GM23338 (cell line): Measurements from ENCODE around the gene ADAM30. TPM values are rescaled to one million over a fixed set of nuclear protein-coding genes. Genes with fewer than 3 reads are reported as not detected.

Experiments used
- ATAC-seq: fragments of 200-7000 bp; cut with Tn5 transposase; 3 replicates; pipeline ENCODE4 v1.9.1; 2020
- DNase-seq: peaks from one replicate; pipeline ENCODE4 v3.0.0-alpha.2; 2015; ENCODE audit warnings: low spot score
- H2AFZ ChIP-seq: fragments of 200-600 bp; sonication (generic); 2 replicates; pipeline ENCODE4 v1.8.0; 2016; ENCODE audit warnings: antibody characterized with exemption, mild to moderate bottlenecking, moderate library complexity
- H3F3A ChIP-seq: fragments of 200-600 bp; sonication (generic); replicated peaks from 2 replicates; pipeline ENCODE4 v1.8.0; 2017; ENCODE audit warnings: antibody characterized with exemption, mixed run types, low read depth
- H3K27ac ChIP-seq: fragments of 200-600 bp; sonication (generic); 2 replicates; pipeline ENCODE4 v1.6.1; 2016; ENCODE audit warnings: low read depth
- H3K27me3 ChIP-seq: fragments of 200-600 bp; sonication (generic); 2 replicates; pipeline ENCODE4 v1.8.0; 2016; ENCODE audit warnings: mild to moderate bottlenecking, mixed run types, moderate library complexity; ENCODE audit not compliant: insufficient read depth
- H3K36me3 ChIP-seq: fragments of 200-600 bp; sonication (generic); 2 replicates; pipeline ENCODE4 v1.8.0; 2016; ENCODE audit warnings: mild to moderate bottlenecking; ENCODE audit not compliant: insufficient read depth
- H3K4me1 ChIP-seq: fragments of 200-600 bp; sonication (generic); 2 replicates; pipeline ENCODE4 v1.8.0; 2016; ENCODE audit warnings: mild to moderate bottlenecking, moderate library complexity; ENCODE audit not compliant: insufficient read depth
- H3K4me2 ChIP-seq: fragments of 200-600 bp; sonication (generic); 2 replicates; pipeline ENCODE4 v1.7.1; 2017; ENCODE audit warnings: mixed run types
- H3K4me3 ChIP-seq: fragments of 200-600 bp; sonication (generic); 2 replicates; pipeline ENCODE4 v1.6.1; 2016; ENCODE audit warnings: mixed run types
- H3K79me2 ChIP-seq: fragments of 200-600 bp; sonication (generic); replicated peaks from 2 replicates; pipeline ENCODE4 v1.8.0; 2017; ENCODE audit warnings: mild to moderate bottlenecking; ENCODE audit not compliant: insufficient read depth
- H3K9me2 ChIP-seq: fragments of 200-600 bp; sonication (generic); 2 replicates; pipeline ENCODE4 v1.8.0; 2017; ENCODE audit not compliant: insufficient read depth
- H4K20me1 ChIP-seq: fragments of 200-600 bp; sonication (generic); replicated peaks from 2 replicates; pipeline ENCODE4 v1.8.0; 2017; ENCODE audit warnings: mild to moderate bottlenecking; ENCODE audit not compliant: insufficient read depth
- H3K27ac Mint-ChIP-seq: 2 replicates; pipeline ENCODE4 v1.8.0; 2020; ENCODE audit warnings: inconsistent platforms, mild to moderate bottlenecking, moderate library complexity, mixed read lengths
- H3K27me3 Mint-ChIP-seq: 3 replicates; pipeline ENCODE4 v1.8.0; 2022; ENCODE audit warnings: low read depth, mild to moderate bottlenecking, moderate library complexity, mixed read lengths, inconsistent platforms; ENCODE audit not compliant: insufficient read depth, poor library complexity
- H3K36me3 Mint-ChIP-seq: 3 replicates; pipeline ENCODE4 v1.8.0; 2021; ENCODE audit warnings: low read depth, mild to moderate bottlenecking, inconsistent platforms, moderate library complexity, mixed read lengths
- H3K4me1 Mint-ChIP-seq: 3 replicates; pipeline ENCODE4 v1.8.0; 2020; ENCODE audit warnings: mild to moderate bottlenecking, inconsistent platforms, mixed read lengths
- H3K4me3 Mint-ChIP-seq: 3 replicates; pipeline ENCODE4 v1.8.0; 2021; ENCODE audit warnings: moderate library complexity, mild to moderate bottlenecking, inconsistent platforms, mixed read lengths
- H3K9me3 Mint-ChIP-seq: 3 replicates; pipeline ENCODE4 v1.8.0; 2020; ENCODE audit warnings: moderate library complexity, mild to moderate bottlenecking, inconsistent platforms, mixed read lengths
- CTCF ChIP-seq, 2 experiments: fragments of 200-600 bp in 1 of 2; sonication (generic) in 1 of 2; conservative IDR thresholded peaks; 2 replicates each; pipeline versions ENCODE4 v1.5.1 to v1.6.1; 2016 to 2017; ENCODE audit warnings: antibody characterized with exemption in 2 of 2, low read depth in 2 of 2, mild to moderate bottlenecking in 2 of 2, moderate library complexity in 1 of 2
- ETS1 ChIP-seq: IDR thresholded peaks from 2 replicates; pipeline ENCODE4 v1.6.1; 2016; ENCODE audit warnings: antibody characterized with exemption
- EZH2 ChIP-seq: fragments of 200-600 bp; sonication (generic); IDR thresholded peaks from one replicate; pipeline ENCODE4 v1.8.0; 2017; ENCODE audit warnings: antibody characterized with exemption, mild to moderate bottlenecking, low read depth; ENCODE audit not compliant: unreplicated experiment
- JUNB ChIP-seq: IDR thresholded peaks from one replicate; pipeline ENCODE4 v1.6.1; 2016; ENCODE audit warnings: antibody characterized with exemption; ENCODE audit not compliant: unreplicated experiment
- NANOG ChIP-seq: IDR thresholded peaks from 2 replicates; pipeline ENCODE4 v1.6.1; 2016; ENCODE audit warnings: antibody characterized with exemption, borderline replicate concordance
- POLR2AphosphoS5 ChIP-seq: IDR thresholded peaks from 2 replicates; pipeline ENCODE4 v1.6.1; 2016; ENCODE audit warnings: antibody characterized with exemption, low read depth
- STAT1 ChIP-seq: IDR thresholded peaks from one replicate; pipeline ENCODE4 v1.6.1; 2016; ENCODE audit warnings: antibody characterized with exemption; ENCODE audit not compliant: unreplicated experiment
- ZNF114 ChIP-seq: fragments of 250-450 bp; sonication (Bioruptor Pico); IDR thresholded peaks from 2 replicates; pipeline ENCODE4 v1.5.0; 2020; ENCODE audit warnings: mild to moderate bottlenecking, moderate library complexity
- ZNF331 ChIP-seq: fragments of 250-450 bp; sonication (Bioruptor Pico); IDR thresholded peaks from 2 replicates; pipeline ENCODE4 v1.5.0; 2020; ENCODE audit warnings: low read depth, mild to moderate bottlenecking, moderate library complexity
- polyA plus RNA-seq: library from polyadenylated mRNA; unstranded; fragments of >200 nt; fragmentation: Nextera tagmentation; extraction: Ambion mirVana; gene quantifications from 2 replicates; pipeline ENCODE4 v1.2.1, GENCODE V29; 2016
- total RNA-seq: library from RNA; depleted of rRNA; stranded (reverse); fragments of >200 nt; shearing (Covaris generic); gene quantifications from 2 replicates; pipeline ENCODE4 v1.2.3, GENCODE V29; 2014
- TF ChIP-seq, protein P1 (sequence below): IDR thresholded peaks from one replicate; pipeline ENCODE4 v1.6.1; 2018; ENCODE audit warnings: antibody characterized with exemption; ENCODE audit not compliant: unreplicated experiment
- TF ChIP-seq, protein P2 (sequence below): fragments of 250-450 bp; sonication (Bioruptor Pico); IDR thresholded peaks from 2 replicates; pipeline ENCODE4 v1.5.0; 2020; ENCODE audit warnings: mild to moderate bottlenecking, moderate library complexity

The ADAM30 gene
- total and polyA plus RNA-seq, 2 experiments from 2014 or later: not detected

DNA sequence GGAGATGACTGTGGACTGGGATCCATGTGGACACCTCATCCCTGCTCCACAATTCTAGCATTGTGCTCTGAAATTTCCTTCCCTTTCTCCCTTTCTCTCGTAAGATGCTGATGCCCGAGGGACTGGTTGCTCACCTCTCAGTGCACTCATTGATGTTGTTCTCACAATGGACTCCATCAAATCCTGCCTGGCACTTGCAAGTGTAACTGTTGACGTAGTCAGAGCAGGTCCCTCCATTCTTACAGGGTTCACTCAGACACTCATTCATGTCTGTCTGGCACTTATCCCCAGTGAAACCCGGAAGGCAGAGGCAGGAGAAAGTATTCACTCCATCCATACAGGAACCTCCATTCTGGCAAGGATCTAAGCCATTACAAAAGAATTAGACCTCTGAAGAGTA, 45.1 kb upstream of the ADAM30 start (continued):
- TF ChIP-seq ZNF114 (no peak), ZNF331 (CRISPR knock-in tag) (no peak), JUNB (no peak), STAT1 (no peak), POLR2AphosphoS5 (no peak), NANOG (no peak), ETS1 (no peak), CTCF (conservative IDR thresholded peaks at IDR 0.05; ENCODE audit: low read depth in 2 of 2) (no peak)
- TF ChIP-seq, protein P1, sequence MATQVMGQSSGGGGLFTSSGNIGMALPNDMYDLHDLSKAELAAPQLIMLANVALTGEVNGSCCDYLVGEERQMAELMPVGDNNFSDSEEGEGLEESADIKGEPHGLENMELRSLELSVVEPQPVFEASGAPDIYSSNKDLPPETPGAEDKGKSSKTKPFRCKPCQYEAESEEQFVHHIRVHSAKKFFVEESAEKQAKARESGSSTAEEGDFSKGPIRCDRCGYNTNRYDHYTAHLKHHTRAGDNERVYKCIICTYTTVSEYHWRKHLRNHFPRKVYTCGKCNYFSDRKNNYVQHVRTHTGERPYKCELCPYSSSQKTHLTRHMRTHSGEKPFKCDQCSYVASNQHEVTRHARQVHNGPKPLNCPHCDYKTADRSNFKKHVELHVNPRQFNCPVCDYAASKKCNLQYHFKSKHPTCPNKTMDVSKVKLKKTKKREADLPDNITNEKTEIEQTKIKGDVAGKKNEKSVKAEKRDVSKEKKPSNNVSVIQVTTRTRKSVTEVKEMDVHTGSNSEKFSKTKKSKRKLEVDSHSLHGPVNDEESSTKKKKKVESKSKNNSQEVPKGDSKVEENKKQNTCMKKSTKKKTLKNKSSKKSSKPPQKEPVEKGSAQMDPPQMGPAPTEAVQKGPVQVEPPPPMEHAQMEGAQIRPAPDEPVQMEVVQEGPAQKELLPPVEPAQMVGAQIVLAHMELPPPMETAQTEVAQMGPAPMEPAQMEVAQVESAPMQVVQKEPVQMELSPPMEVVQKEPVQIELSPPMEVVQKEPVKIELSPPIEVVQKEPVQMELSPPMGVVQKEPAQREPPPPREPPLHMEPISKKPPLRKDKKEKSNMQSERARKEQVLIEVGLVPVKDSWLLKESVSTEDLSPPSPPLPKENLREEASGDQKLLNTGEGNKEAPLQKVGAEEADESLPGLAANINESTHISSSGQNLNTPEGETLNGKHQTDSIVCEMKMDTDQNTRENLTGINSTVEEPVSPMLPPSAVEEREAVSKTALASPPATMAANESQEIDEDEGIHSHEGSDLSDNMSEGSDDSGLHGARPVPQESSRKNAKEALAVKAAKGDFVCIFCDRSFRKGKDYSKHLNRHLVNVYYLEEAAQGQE: no peak

- H3K4me3 ChIP-seq: no peak overlapping the region
- no peaks in the 10 kb centered on the region for H3K27me3 Mint-ChIP-seq
- H3K9me3 Mint-ChIP-seq: no peaks in the 10 kb centered on the region
- H3K4me1 Mint-ChIP-seq: peaks cover 14% of the 10 kb centered on the region
- H2AFZ ChIP-seq: no peak overlapping the region
- H3K4me2 ChIP-seq: no peak overlapping the region
- H3K4me1 ChIP-seq: peaks cover 9% of the 10 kb centered on the region
- H3K27ac ChIP-seq: no peak overlapping the region
- no peaks in the 10 kb centered on the region for H4K20me1 ChIP-seq
- ATAC-seq: no peak
- H3K36me3 Mint-ChIP-seq: peaks cover 5% of the 10 kb centered on the region; the same call in 2 of the 3 replicates
- no peak overlapping the region for H3K4me3 Mint-ChIP-seq
- no peaks in the 10 kb centered on the region for H3K9me2 ChIP-seq
- H3K79me2 ChIP-seq: no peaks in the 10 kb centered on the region
- DNase-seq: no peak
- H3K36me3 ChIP-seq: 0 out of 2 replicates have a peak, but pooled peaks cover 3% of the 10 kb centered on the region
- no peak overlapping the region for H3K27ac Mint-ChIP-seq
- H3K27me3 ChIP-seq: no peaks in the 10 kb centered on the region
- H3F3A ChIP-seq: no peaks in the 10 kb centered on the region
- TF ChIP-seq POLR2AphosphoS5: no peak
- no peak for TF ChIP-seq ZNF331 (CRISPR knock-in tag)
- TF ChIP-seq NANOG: no peak
- no peak for TF ChIP-seq JUNB
- TF ChIP-seq EZH2: no peak
- no peak for TF ChIP-seq ZNF114
- TF ChIP-seq, protein P2, sequence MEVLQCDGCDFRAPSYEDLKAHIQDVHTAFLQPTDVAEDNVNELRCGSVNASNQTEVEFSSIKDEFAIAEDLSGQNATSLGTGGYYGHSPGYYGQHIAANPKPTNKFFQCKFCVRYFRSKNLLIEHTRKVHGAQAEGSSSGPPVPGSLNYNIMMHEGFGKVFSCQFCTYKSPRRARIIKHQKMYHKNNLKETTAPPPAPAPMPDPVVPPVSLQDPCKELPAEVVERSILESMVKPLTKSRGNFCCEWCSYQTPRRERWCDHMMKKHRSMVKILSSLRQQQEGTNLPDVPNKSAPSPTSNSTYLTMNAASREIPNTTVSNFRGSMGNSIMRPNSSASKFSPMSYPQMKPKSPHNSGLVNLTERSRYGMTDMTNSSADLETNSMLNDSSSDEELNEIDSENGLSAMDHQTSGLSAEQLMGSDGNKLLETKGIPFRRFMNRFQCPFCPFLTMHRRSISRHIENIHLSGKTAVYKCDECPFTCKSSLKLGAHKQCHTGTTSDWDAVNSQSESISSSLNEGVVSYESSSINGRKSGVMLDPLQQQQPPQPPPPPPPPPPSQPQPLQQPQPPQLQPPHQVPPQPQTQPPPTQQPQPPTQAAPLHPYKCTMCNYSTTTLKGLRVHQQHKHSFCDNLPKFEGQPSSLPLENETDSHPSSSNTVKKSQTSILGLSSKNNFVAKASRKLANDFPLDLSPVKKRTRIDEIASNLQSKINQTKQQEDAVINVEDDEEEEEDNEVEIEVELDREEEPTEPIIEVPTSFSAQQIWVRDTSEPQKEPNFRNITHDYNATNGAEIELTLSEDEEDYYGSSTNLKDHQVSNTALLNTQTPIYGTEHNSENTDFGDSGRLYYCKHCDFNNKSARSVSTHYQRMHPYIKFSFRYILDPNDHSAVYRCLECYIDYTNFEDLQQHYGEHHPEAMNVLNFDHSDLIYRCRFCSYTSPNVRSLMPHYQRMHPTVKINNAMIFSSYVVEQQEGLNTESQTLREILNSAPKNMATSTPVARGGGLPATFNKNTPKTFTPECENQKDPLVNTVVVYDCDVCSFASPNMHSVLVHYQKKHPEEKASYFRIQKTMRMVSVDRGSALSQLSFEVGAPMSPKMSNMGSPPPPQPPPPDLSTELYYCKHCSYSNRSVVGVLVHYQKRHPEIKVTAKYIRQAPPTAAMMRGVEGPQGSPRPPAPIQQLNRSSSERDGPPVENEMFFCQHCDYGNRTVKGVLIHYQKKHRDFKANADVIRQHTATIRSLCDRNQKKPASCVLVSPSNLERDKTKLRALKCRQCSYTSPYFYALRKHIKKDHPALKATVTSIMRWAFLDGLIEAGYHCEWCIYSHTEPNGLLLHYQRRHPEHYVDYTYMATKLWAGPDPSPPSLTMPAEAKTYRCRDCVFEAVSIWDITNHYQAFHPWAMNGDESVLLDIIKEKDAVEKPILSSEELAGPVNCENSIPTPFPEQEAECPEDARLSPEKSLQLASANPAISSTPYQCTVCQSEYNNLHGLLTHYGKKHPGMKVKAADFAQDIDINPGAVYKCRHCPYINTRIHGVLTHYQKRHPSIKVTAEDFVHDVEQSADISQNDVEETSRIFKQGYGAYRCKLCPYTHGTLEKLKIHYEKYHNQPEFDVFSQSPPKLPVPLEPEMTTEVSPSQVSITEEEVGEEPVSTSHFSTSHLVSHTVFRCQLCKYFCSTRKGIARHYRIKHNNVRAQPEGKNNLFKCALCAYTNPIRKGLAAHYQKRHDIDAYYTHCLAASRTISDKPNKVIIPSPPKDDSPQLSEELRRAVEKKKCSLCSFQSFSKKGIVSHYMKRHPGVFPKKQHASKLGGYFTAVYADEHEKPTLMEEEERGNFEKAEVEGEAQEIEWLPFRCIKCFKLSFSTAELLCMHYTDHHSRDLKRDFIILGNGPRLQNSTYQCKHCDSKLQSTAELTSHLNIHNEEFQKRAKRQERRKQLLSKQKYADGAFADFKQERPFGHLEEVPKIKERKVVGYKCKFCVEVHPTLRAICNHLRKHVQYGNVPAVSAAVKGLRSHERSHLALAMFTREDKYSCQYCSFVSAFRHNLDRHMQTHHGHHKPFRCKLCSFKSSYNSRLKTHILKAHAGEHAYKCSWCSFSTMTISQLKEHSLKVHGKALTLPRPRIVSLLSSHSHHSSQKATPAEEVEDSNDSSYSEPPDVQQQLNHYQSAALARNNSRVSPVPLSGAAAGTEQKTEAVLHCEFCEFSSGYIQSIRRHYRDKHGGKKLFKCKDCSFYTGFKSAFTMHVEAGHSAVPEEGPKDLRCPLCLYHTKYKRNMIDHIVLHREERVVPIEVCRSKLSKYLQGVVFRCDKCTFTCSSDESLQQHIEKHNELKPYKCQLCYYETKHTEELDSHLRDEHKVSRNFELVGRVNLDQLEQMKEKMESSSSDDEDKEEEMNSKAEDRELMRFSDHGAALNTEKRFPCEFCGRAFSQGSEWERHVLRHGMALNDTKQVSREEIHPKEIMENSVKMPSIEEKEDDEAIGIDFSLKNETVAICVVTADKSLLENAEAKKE (CRISPR knock-in tag): no peak
- TF ChIP-seq ETS1: no peak
These were observed 44.4 kb upstream of the ADAM30 start for GRCh38 chr1:119940697-119941096.
